CD14-positive monocyte (primary cell): Measurements from ENCODE around the gene KLF6. TPM values are rescaled to one million over a fixed set of nuclear protein-coding genes. Genes with fewer than 3 reads are reported as not detected.
A peak's percentile ranks its signal among the peaks of the same experiment; 100 is the strongest.

Source experiments
- DNase-seq, 3 donors: peaks; one replicate each; pipeline ENCODE4 v3.0.0-alpha.2; 2011 to 2022
- H2AFZ ChIP-seq: 2 replicates; pipeline ENCODE4 v1.6.0; 2012; ENCODE audit warnings: mild to moderate bottlenecking, low read depth, low read length, inconsistent platforms; ENCODE audit not compliant: insufficient read depth, poor library complexity, severe bottlenecking
- H3K27ac ChIP-seq, 2 donors: 1 replicate in 1 of 2; 2 replicates in 1 of 2; pipeline ENCODE4 v1.5.1; 2012 to 2013; ENCODE audit warnings: low read length in 2 of 2, control low read depth in 1 of 2, inconsistent platforms in 1 of 2, low read depth in 1 of 2, mild to moderate bottlenecking in 1 of 2
- H3K27me3 ChIP-seq, 2 donors: one replicate each; pipeline versions ENCODE4 v1.6.0 to v1.6.1; 2011 to 2013; ENCODE audit warnings: low read length in 2 of 2; ENCODE audit not compliant: control insufficient read depth in 2 of 2, insufficient read depth in 2 of 2
- H3K36me3 ChIP-seq, 2 donors: replicated peaks in 1 of 2; 1 replicate in 1 of 2; 2 replicates in 1 of 2; pipeline versions ENCODE4 v1.5.1 to v1.6.1; 2012 to 2013; ENCODE audit warnings: low read length in 2 of 2, control low read depth in 1 of 2, inconsistent platforms in 1 of 2, mild to moderate bottlenecking in 1 of 2; ENCODE audit not compliant: insufficient read depth in 2 of 2, control insufficient read depth in 1 of 2
- H3K4me1 ChIP-seq, 2 donors: 1 replicate in 1 of 2; 2 replicates in 1 of 2; pipeline versions ENCODE4 v1.5.1 to v1.6.1; 2012 to 2013; ENCODE audit warnings: low read length in 2 of 2, control low read depth in 1 of 2, inconsistent platforms in 1 of 2, mild to moderate bottlenecking in 1 of 2, moderate library complexity in 1 of 2; ENCODE audit not compliant: insufficient read depth in 2 of 2, control insufficient read depth in 1 of 2
- H3K4me2 ChIP-seq: replicated peaks from 2 replicates; pipeline ENCODE3; 2012; ENCODE audit warnings: low read length, moderate library complexity, mild to moderate bottlenecking; ENCODE audit not compliant: poor library complexity, severe bottlenecking; ENCODE audit errors: extremely low read depth
- H3K4me3 ChIP-seq, 3 experiments: fragments of 200-600 bp in 1 of 3; sonication (generic) in 1 of 3; replicated peaks in 1 of 3; 1 replicate in 2 of 3; 2 replicates in 1 of 3; pipeline ENCODE4 v1.5.1; 2011 to 2013; ENCODE audit warnings: low read length in 3 of 3, mild to moderate bottlenecking in 3 of 3, control low read depth in 2 of 3, low read depth in 2 of 3, inconsistent platforms in 1 of 3, moderate library complexity in 1 of 3
- H3K79me2 ChIP-seq: 2 replicates; pipeline ENCODE4 v1.6.0; 2012; ENCODE audit warnings: mild to moderate bottlenecking, control low read depth, inconsistent platforms, low read length, moderate library complexity; ENCODE audit not compliant: insufficient read depth
- H3K9ac ChIP-seq: 2 replicates; pipeline ENCODE4 v1.6.0; 2017; ENCODE audit warnings: low read length, mild to moderate bottlenecking; ENCODE audit not compliant: insufficient read depth, poor library complexity, severe bottlenecking
- H3K9me3 ChIP-seq, 2 donors: replicated peaks in 1 of 2; 1 replicate in 1 of 2; 2 replicates in 1 of 2; pipeline versions ENCODE4 v1.5.1 to v1.6.1; 2012 to 2013; ENCODE audit warnings: low read length in 2 of 2, control low read depth in 1 of 2; ENCODE audit not compliant: control insufficient read depth in 1 of 2, insufficient read depth in 1 of 2
- H4K20me1 ChIP-seq: 2 replicates; pipeline ENCODE4 v1.6.0; 2012; ENCODE audit warnings: mild to moderate bottlenecking, low read length, control low read depth, moderate library complexity; ENCODE audit not compliant: insufficient read depth
- H3K27ac Mint-ChIP-seq, 7 donors: one replicate each; pipeline ENCODE4 v1.8.0; 2020; ENCODE audit warnings: mild to moderate bottlenecking in 7 of 7, mixed read lengths in 7 of 7, moderate library complexity in 6 of 7, inconsistent platforms in 2 of 7
- H3K27me3 Mint-ChIP-seq, 3 donors: one replicate each; pipeline ENCODE4 v1.8.0; 2021 to 2022; ENCODE audit warnings: low read depth in 3 of 3, mild to moderate bottlenecking in 3 of 3, mixed read lengths in 3 of 3, moderate library complexity in 3 of 3, inconsistent platforms in 1 of 3
- H3K36me3 Mint-ChIP-seq, 2 donors: one replicate each; pipeline ENCODE4 v1.8.0; 2020; ENCODE audit warnings: mixed read lengths in 2 of 2, inconsistent platforms in 1 of 2, mild to moderate bottlenecking in 1 of 2
- H3K4me1 Mint-ChIP-seq: one replicate; pipeline ENCODE4 v1.8.0; 2020; ENCODE audit warnings: mild to moderate bottlenecking, mixed read lengths
- H3K4me3 Mint-ChIP-seq, 2 donors: one replicate each; pipeline ENCODE4 v1.8.0; 2020; ENCODE audit warnings: mild to moderate bottlenecking in 2 of 2, mixed read lengths in 2 of 2, moderate library complexity in 1 of 2
- H3K9me3 Mint-ChIP-seq, 7 donors: one replicate each; pipeline ENCODE4 v1.8.0; 2020 to 2022; ENCODE audit warnings: mixed read lengths in 7 of 7, mild to moderate bottlenecking in 6 of 7, moderate library complexity in 6 of 7, inconsistent platforms in 2 of 7
- CTCF ChIP-seq: fragments of 200-600 bp; IDR thresholded peaks from one replicate; pipeline ENCODE4 v1.8.0; 2022; ENCODE audit warnings: antibody characterized with exemption, mild to moderate bottlenecking
- WGBS: methylation state at CpG from one replicate; pipeline ENCODE4 v1.1.5; 2013; ENCODE audit warnings: missing lambda C conversion rate; ENCODE audit not compliant: insufficient coverage; 5-methylcytosine and 5-hydroxymethylcytosine counted together
- intact Hi-C, 2 donors: fragments of 100-400 bp; cut with micrococcal nuclease; formaldehyde crosslinking; loops; one replicate each; pipeline versions ENCODE4 v1.15.0 to v1.15.1; 2023
- polyA plus RNA-seq, 3 donors: library from polyadenylated mRNA; depleted of rRNA in 1 of 3; unstranded in 2 of 3; stranded (reverse) in 1 of 3; fragments of 300-500 nt in 2 of 3; fragments of >200 nt in 1 of 3; fragmentation: Illumina TruSeq in 2 of 3; gene quantifications; 1 replicate in 2 of 3; 2 replicates in 1 of 3; pipeline ENCODE4 v1.2.3, GENCODE V29; 2012 to 2021

KLF6 gene
- polyA plus RNA-seq, 3 donors, result 436 to 510 (median 499) TPM

GRCh38 chr10:3807211-3807927 is 22.4 kb upstream of the KLF6 start:
- intact Hi-C loops, result no loop called here
- no peaks in the 10 kb centered on the region for H3K27me3 Mint-ChIP-seq
- H3K27ac Mint-ChIP-seq, result peak overlapping the region in 4 of 7 donors; percentile 19 to 98 (median 76)
- H3K9me3 ChIP-seq, result no peaks in the 10 kb centered on the region
- H3K4me1 ChIP-seq, result peaks cover 68 to 71% of the 10 kb centered on the region in 2 donors
- no peaks in the 10 kb centered on the region for H4K20me1 ChIP-seq
- no peaks in the 10 kb centered on the region for H3K36me3 ChIP-seq
- H3K4me2 ChIP-seq, result no peak overlapping the region
- WGBS, result 80% methylated on average over 11 of the region's 15 CpGs
- no peaks in the 10 kb centered on the region for H3K79me2 ChIP-seq
- peaks cover 25% of the 10 kb centered on the region for H3K4me1 Mint-ChIP-seq
- TF ChIP-seq CTCF, result no peak
- no peaks in the 10 kb centered on the region for H3K9me3 Mint-ChIP-seq
- no peak overlapping the region for H3K4me3 ChIP-seq
- H3K4me3 Mint-ChIP-seq, result no peak overlapping the region
- no peak overlapping the region for H3K9ac ChIP-seq
- H3K27me3 ChIP-seq, result no peaks in the 10 kb centered on the region
- peak overlapping the region in 1 of 2 donors; percentile 100 for H3K27ac ChIP-seq
- peaks cover 3 to 8% of the 10 kb centered on the region in 2 donors for H3K36me3 Mint-ChIP-seq
- peak in 2 of 3 donors; percentile 53 to 65 for DNase-seq
- H2AFZ ChIP-seq, result no peak overlapping the region

GRCh38 chr10:3806603-3807002 is 21.6 kb upstream of the KLF6 start:
- H3K9me3 Mint-ChIP-seq, result no peaks in the 10 kb centered on the region
- no peak overlapping the region for H3K9ac ChIP-seq
- H3K36me3 ChIP-seq, result no peaks in the 10 kb centered on the region
- peaks cover 3 to 8% of the 10 kb centered on the region in 2 donors for H3K36me3 Mint-ChIP-seq
- no peak for TF ChIP-seq CTCF
- H3K27me3 Mint-ChIP-seq, result no peaks in the 10 kb centered on the region
- peaks cover 62 to 66% of the 10 kb centered on the region in 2 donors for H3K4me1 ChIP-seq
- H2AFZ ChIP-seq, result no peak overlapping the region
- no peak overlapping the region for H3K4me3 ChIP-seq
- no peaks in the 10 kb centered on the region for H3K9me3 ChIP-seq
- H3K79me2 ChIP-seq, result no peaks in the 10 kb centered on the region
- no peaks in the 10 kb centered on the region for H3K27me3 ChIP-seq
- H3K27ac ChIP-seq, result peak overlapping the region in 1 of 2 donors; percentile 100
- no peak overlapping the region for H3K4me3 Mint-ChIP-seq
- intact Hi-C loops, result no loop called here
- H3K4me1 Mint-ChIP-seq, result peaks cover 19% of the 10 kb centered on the region
- no peaks in the 10 kb centered on the region for H4K20me1 ChIP-seq
- H3K27ac Mint-ChIP-seq, result peak overlapping the region in 1 of 7 donors; percentile 98
- no peak overlapping the region for H3K4me2 ChIP-seq
- DNase-seq, result peak in 1 of 3 donors; percentile 28
- WGBS, result 100% methylated on average over 2 of the region's 5 CpGs
